ENCODE data around the gene GJA4.

DNA sequence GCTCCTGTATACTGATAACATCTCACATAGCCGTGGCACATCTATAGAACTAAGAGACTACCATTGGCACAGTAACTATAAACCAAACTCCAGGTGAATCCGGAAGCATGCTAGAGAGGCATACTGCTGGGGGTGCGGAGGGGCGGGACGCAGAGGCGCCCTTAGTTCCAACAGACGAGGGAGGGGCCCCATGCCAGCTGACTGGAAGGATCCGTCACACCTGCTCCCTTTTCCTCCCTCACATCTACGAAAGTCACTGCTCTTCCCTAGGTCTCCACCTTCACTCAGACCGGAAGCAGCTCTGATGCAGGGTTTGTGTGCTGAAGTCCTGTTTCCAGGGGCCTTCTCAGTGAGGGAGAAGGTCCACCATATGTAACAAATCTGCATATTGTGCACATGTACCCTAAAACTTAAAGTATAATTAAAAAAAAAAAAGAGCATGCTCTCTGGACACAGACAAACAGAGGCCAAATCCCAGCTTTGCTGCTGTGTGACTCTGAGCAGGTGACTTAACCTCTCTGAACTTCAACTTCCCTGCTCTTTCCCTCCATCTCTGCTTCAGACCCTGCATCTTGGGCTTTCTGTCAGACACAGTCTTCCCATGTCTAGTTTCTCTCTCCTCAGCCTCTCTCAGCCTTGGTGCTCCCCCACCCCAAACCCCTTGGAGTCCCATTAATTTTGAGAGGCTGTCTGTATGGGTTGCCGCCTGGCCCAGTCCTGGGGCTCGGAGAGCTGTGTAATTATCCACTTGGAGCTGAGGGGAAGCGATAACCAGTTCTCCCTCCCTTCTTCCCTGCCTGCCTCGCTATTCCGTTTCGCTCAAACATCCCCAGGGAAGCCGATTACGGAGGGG is 45.8 kb upstream of the GJA4 start:
- TF ChIP-seq CTCF (IDR thresholded peaks at IDR 0.05) (no peak), EP300 (IDR thresholded peaks at IDR 0.05; ENCODE audit: borderline replicate concordance in 1 of 2, low read depth in 1 of 2, low read length in 1 of 2) (no peak), USF1 (IDR thresholded peaks at IDR 0.05; ENCODE audit: borderline replicate concordance, low read depth) (no peak), NFIC (IDR thresholded peaks at IDR 0.05; ENCODE audit: borderline replicate concordance) (no peak), FOXJ3 (CRISPR knock-in tag; IDR thresholded peaks at IDR 0.05) (no peak), RFX5 (IDR thresholded peaks at IDR 0.05; ENCODE audit: low read length) (no peak)
